ENCODE measurements around the gene TLR4.

The TLR4 gene

GRCh38 chr9:117709936-117710335 lies 5.7 kb downstream of the TLR4 start:
- DNase-seq (ENCODE audit: extremely low read depth in 1 of 2, low read depth in 1 of 2): no peak

GRCh38 chr9:117714282-117714681 lies 10.1 kb downstream of the TLR4 start:
- no peak for DNase-seq (ENCODE audit: extremely low read depth in 1 of 2, low read depth in 1 of 2)

- DNase-seq (ENCODE audit: extremely low read depth in 1 of 2, low read depth in 1 of 2): no peak
These were observed 11.3 kb downstream of the TLR4 start for GRCh38 chr9:117715411-117715989.

DNA sequence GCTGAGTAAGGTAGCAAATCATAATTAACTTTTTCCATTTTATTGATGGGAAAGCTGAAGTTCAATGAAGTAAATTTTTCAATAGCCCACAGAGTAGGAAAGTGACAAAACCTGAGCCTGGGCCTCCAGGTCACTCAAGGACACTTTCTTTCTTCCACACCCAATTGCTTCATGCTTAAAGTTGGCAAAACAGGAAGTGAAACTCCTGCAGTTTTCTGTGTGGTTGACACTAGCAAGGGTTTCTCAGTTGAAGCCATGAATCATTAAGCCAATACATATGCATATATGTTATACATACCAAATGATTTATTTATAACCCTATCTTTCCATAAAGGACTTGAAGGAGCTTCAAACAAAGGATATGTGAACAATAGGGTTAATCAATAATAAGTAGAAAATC lies 13.9 kb downstream of the TLR4 start:
- no peak for DNase-seq (ENCODE audit: extremely low read depth in 1 of 2, low read depth in 1 of 2)

- no peak for DNase-seq (ENCODE audit: extremely low read depth in 1 of 2, low read depth in 1 of 2)
These were observed 14.5 kb downstream of the TLR4 start for GRCh38 chr9:117718701-117719100.

- no peak for DNase-seq (ENCODE audit: extremely low read depth in 1 of 2, low read depth in 1 of 2)
These were observed 15.1 kb downstream of the TLR4 start for GRCh38 chr9:117719161-117719920.

DNA sequence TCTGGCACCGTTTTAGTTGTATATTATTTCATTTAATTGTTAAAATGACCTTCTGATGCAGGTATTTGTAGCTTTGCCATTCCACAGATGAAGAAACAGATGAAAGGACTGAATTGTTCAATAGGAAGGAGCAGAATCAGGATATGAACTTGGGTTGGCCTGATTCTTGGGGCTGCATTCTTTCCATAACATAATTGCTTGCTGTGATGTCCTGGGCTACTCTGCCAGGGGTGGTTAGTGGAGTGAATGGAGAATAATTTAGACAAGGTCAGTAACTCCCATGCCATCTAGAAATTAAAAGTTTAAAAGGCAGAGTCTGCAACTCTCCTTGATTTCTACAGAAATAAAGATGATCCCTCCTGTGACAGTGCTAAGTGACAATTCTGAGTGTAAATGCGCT lies 15.9 kb downstream of the TLR4 start:
- DNase-seq (ENCODE audit: extremely low read depth in 1 of 2, low read depth in 1 of 2): no peak

GRCh38 chr9:117720555-117720954 lies 16.4 kb downstream of the TLR4 start:
- no peak for DNase-seq (ENCODE audit: extremely low read depth in 1 of 2, low read depth in 1 of 2)

DNA sequence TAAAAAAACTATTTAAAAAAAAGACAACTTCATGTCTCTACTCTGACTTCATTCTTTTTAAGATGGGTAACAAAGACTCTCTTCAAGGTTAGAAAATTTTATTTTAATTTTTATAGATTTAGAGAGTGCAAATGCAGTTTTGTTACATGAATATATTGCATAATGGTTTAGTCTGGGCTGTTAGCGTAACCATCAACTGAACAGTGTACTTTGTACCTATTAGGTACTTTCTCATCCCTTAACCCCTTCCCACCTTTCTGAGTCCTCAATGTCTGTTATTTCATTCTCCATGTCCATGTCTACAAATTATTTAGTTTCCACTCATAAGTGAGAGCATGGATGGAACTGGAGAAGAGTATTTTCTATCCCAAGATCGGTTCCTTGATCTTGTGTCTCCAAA lies 16.8 kb downstream of the TLR4 start:
- DNase-seq (ENCODE audit: extremely low read depth in 1 of 2, low read depth in 1 of 2): no peak

DNA sequence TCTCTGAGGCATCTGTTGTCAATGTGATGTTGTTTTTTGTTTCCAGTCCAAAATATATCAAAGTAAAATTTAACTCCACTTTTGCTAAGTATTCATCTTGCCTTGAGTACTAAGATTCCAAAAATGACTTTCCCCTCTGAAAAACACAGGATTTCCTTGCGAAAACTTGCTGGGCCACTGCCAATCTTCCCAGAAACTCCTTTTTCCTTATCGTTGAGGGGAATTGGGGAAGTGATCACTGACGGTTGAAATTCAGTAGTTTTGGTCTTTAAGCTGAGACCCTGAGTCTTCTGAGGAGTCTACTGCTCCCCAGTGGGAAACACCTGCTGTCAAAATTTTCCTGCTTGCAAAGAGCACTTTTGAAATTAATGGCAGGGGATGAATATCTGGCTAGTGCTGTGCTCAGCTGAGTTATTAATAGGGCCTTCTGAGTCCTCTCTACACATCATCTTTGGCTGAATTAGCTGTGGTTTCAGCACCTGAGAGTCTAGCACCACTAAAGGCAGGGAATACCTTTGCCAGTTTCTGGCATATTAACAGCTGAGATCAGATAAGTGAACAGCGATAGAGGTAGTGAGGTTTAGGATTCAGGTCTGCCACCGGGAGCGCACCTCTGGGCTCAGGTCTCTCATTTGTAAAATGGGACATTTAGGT lies 18.0 kb downstream of the TLR4 start:
- no peak for DNase-seq (ENCODE audit: extremely low read depth in 1 of 2, low read depth in 1 of 2)

GRCh38 chr9:117723986-117724625 lies 19.9 kb downstream of the TLR4 start:
- DNase-seq (ENCODE audit: extremely low read depth in 1 of 2, low read depth in 1 of 2): no peak

DNA sequence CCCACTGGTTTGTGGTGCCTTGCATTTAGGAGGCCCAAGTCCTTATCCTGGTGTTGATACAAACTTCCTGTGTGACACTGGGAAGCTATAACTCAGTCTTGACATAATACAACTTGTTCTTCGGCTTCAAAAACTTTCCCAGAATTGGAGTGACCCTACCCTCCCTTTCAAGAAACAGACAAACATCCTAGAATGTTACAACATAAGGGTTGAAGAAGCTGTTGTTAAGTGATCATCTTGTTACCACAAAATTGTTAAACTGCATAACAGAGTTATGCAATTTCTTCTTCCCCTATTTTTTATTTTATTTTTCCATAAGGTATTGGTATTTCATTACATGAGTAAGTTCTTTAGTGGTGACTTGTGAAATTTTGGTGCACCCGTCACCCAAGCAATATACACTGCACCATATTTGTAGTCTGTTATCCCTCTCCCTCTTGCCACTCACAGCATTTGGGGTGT lies 21.3 kb downstream of the TLR4 start:
- DNase-seq (ENCODE audit: extremely low read depth in 1 of 2, low read depth in 1 of 2): no peak

DNA sequence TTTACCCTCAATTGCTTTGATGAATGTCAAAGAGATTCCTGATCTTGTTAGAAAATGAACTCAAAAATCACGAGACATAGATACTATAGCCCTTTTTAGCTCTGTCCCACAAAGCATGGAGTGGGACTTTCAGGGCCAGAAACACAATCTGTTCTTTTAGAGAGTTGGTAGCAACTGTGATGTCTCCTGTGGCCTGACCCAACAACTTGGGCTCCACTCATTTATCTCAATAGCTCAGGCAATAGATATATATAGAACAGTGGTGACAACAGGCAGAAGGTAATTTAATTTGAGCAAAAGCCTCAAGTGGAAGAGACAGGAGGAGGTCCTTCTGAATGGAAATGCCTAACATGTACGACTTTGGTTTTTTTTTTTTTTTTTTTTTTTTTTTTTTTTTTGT lies 25.2 kb downstream of the TLR4 start:
- DNase-seq (ENCODE audit: extremely low read depth in 1 of 2, low read depth in 1 of 2): no peak

DNA sequence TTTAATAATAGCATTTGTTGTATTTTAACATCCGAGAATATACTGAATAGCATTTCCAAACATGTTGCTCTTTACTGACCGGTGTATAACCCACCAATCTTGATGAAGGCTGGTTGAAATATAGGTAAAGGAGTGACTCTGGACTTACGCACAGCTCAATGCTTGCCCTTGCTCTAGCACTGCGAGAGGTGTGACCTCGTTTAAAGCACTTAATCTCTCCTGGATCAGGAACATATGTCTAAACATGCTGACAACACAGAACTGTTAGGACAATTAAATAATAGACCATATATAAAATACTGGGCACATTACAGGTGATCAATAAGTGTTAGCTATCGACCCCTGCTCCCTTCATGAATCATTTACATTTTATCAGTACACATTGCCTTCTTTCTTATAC lies 28.3 kb downstream of the TLR4 start:
- no peak for DNase-seq (ENCODE audit: extremely low read depth in 1 of 2, low read depth in 1 of 2)

GRCh38 chr9:117733465-117733864 lies 29.3 kb downstream of the TLR4 start:
- DNase-seq (ENCODE audit: extremely low read depth in 1 of 2, low read depth in 1 of 2): no peak

DNA sequence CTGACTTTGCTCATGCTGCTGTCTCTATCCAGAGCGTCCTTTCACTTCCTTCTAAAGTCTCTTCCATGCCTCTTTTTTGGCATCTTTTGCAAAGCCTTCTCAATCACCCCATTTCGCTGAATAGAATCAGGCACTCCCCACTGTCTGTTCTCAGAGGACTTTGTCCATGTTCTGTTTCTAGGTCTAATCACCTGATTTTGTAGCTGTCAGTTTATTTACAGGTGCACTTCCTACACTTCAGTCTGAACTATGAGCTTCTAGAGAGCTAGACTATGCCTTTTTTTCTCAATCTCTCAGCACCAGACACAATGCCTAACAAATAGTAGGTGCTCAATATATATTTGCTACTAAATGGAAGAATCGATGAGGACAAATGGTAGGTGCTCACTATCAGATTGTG lies 29.9 kb downstream of the TLR4 start:
- DNase-seq (ENCODE audit: extremely low read depth in 1 of 2, low read depth in 1 of 2): no peak

- no peak for DNase-seq (ENCODE audit: extremely low read depth in 1 of 2, low read depth in 1 of 2)
These were observed 30.5 kb downstream of the TLR4 start for GRCh38 chr9:117734523-117735314.

DNA sequence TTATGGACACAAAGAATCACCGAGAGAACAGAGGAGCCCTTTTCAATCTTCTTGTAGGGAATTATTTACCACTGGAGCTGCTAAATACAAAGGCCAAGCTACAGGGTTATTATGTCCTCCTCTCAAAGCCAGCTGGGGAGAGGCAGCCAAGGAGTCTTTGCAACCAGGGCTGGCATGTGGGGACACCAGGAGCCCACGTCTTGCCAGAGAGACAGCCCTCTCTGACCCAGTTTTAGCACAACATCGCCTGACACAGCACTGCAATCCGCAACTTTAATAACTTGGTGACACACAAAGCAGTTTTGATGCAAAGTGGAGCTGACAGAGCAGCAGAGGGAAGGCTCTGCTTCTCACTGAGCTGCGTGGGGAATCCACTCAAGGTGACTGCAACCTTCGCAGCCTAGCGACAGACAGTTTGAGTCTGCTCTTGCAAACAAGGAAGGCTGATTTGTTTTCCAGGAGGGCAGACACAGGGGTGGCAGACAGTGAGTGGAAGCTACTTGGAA lies 33.6 kb downstream of the TLR4 start:
- no peak for DNase-seq (ENCODE audit: extremely low read depth in 1 of 2, low read depth in 1 of 2)

- no peak for DNase-seq (ENCODE audit: extremely low read depth in 1 of 2, low read depth in 1 of 2)
These were observed 35.0 kb downstream of the TLR4 start for GRCh38 chr9:117739206-117739605.

- DNase-seq (ENCODE audit: extremely low read depth in 1 of 2, low read depth in 1 of 2): no peak
These were observed 35.6 kb downstream of the TLR4 start for GRCh38 chr9:117739624-117740347.

Measured in stimulated activated CD8-positive, alpha-beta memory T cell treated with anti-CD3 and anti-CD28 coated beads, Interleukin-7, amount 100 ng/mL, for 48 hours (primary cell).